Measurements from ENCODE around the gene FLYWCH2.
"Not testable (repeated sequence)": the region's sequence is repeated elsewhere in the genome, so short reads cannot be mapped to it uniquely, and the experiment has no call there.

Gene FLYWCH2

DNA sequence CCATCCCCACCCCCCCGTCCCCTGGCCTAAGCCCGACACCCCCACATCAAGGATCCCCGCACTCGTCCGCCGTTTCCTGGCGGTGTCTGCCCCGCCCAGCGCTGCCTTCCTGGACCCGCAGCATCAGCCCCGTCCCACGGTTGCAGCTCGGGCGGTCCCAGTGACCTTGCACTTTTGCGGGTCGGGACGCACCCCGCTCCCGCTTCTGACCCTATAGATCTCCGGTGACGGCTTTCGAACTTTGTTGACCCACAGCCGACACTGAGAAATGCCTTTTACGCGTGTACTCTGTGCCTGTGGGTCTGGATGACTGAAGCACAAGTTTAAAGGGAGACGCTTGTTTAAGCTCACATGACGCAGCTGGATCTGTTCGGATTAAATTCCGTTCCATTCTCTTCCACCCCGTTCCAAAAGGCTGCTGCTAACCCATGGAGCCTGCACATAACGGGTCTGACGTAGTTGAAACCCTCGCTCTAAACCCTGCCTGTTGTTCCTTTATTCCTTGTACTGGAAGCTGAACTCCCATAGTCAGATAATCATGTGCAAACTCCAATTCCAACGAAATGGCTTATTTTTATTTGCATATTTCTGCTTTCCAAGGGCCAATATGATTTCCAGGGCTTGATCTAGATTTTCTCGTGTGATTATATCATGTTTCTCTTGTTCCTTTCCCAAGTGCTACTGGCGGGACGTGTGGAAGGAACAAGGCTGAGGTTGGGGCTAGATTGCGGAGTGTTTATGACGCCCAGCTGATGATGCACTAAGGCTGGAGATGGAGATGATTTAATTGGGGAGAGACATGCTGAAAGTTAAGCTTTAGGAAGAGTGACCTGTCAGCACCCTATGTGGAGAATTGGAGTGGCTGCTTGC is 29.6 kb downstream of the FLYWCH2 start:
- DNase-seq (ENCODE audit: low read depth): no peak

- DNase-seq (ENCODE audit: low read depth): no peak
Measured at GRCh38 chr16:2913603-2914002, 30.6 kb downstream of the FLYWCH2 start.

GRCh38 chr16:2914233-2914632 is 31.2 kb downstream of the FLYWCH2 start:
- DNase-seq (ENCODE audit: low read depth): no peak

GRCh38 chr16:2915196-2915929 is 32.3 kb downstream of the FLYWCH2 start:
- DNase-seq (ENCODE audit: low read depth): no peak

GRCh38 chr16:2919511-2920255 is 36.7 kb downstream of the FLYWCH2 start:
- no peak for DNase-seq (ENCODE audit: low read depth)

DNA sequence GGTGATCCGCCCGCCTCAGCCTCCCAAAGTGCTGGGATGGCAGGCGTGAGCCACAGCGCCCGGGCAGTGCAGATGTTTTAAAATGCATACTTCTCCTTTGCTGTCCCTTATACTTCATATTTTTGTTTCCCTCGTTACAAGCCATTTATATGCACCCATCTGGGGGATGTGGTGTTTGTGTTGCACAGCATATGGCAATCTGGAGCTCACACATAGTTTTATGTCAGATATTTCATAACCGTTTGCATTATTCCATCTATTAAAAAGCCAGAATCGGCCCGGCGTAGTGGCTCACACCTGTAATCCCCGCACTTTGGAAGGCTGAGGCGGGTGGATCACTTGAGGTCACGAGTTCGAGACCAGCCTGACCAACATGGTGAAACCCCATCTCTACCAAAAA is 40.5 kb downstream of the FLYWCH2 start:
- DNase-seq (ENCODE audit: low read depth): no peak

GRCh38 chr16:2924901-2925755 is 42.1 kb downstream of the FLYWCH2 start:
- DNase-seq (ENCODE audit: low read depth): no peak

- no peak for DNase-seq (ENCODE audit: low read depth)
Measured at GRCh38 chr16:2925951-2926649, 43.1 kb downstream of the FLYWCH2 start.

- DNase-seq (ENCODE audit: low read depth): no peak
Measured at GRCh38 chr16:2926650-2926999, 43.6 kb downstream of the FLYWCH2 start.

GRCh38 chr16:2927010-2927646 is 44.1 kb downstream of the FLYWCH2 start:
- no peak for DNase-seq (ENCODE audit: low read depth)

DNA sequence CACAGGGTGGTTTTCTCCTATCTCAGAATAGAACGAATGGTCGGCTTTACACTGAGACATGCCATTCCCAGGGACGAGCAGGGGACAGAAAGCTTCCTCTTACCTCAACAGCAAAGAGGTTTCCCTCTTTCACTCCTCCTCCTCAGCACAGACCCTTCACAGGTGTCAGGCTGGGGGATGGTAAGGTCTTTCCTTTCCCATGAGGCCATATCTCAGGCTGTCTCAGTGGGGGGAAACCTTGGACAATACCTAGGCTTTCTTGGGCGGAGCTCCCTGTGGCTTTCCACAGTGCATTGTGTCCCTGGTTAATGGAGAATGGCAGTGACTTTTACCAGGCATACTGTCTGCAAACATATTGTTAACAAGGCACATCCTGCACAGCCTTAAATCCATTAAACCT is 45.1 kb downstream of the FLYWCH2 start:
- DNase-seq (ENCODE audit: low read depth): not testable (repeated sequence)

DNA sequence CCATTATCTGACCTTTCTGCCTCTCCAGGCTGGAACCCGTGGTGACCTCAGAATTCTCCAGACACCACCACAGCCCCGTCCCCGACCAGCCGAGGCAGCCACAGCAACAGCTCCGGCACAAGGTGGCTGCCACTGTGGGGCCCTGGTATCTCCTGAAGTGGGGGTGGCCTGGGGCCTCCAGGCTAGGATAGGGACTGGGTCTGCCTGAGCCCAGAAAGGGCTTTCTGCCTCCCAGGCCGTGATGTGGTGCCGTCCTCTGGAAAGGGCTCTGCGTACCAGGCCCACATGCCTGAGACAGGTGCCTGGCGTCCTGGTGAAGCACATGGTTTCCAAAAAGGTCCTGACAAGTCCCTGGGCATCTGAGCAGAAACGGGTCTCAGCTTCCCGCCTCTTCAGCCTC is 45.8 kb downstream of the FLYWCH2 start:
- no peak for DNase-seq (ENCODE audit: low read depth)

DNA sequence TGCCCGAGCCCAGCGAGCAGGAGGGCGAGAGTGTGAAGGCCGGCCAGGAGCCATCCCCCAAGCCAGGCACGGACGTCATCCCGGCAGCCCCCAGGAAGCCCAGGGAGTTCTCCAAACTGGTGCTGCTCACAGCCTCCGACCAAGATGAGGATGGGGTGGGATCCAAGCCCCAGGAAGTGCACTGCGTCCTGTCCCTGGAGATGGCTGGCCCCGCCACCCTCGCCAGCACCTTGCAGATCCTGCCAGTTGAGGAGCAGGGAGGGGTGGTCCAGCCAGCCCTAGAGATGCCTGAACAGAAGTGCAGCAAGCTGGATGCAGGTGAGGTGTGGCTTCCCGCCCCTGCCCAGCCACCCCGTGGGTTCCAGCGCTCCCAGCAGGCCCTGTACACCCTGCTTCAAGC is 46.7 kb downstream of the FLYWCH2 start:
- no peak for DNase-seq (ENCODE audit: low read depth)

DNA sequence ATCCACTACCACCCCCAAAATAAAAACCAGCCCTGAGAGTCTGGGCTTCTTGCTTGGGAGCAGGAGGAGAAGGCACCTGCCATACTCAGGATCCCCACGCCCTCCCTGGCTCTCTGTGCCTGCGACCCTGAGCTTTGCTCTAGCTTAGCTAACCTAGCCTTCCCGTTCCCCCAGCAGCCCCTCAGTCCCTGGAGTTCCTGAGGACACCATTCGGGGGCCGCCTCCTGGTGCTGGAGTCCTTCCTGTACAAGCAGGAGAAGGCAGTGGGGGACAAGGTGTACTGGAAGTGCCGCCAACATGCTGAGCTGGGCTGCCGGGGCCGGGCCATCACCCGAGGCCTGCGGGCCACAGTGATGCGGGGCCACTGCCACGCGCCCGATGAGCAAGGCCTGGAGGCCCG is 47.2 kb downstream of the FLYWCH2 start:
- DNase-seq (ENCODE audit: low read depth): no peak

GRCh38 chr16:2931231-2931914 is 48.4 kb downstream of the FLYWCH2 start:
- DNase-seq (ENCODE audit: low read depth): not testable (repeated sequence)

- no peak for DNase-seq (ENCODE audit: low read depth)
Measured at GRCh38 chr16:2933136-2933535, 50.1 kb downstream of the FLYWCH2 start.

DNA sequence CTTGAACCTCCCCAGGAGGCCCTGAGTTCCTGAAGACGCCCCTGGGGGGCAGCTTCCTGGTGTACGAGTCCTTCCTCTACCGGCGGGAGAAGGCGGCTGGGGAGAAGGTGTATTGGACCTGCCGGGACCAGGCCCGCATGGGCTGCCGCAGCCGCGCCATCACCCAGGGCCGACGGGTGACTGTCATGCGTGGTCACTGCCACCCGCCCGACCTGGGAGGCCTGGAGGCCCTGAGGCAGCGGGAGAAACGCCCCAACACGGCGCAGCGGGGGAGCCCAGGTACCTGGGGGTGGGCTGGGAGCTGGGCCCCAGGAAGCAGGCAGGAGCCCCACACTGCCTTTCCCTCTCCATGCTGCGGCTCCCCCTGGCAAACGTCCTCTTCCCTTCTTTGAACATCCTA is 50.7 kb downstream of the FLYWCH2 start:
- DNase-seq (ENCODE audit: low read depth): no peak

- DNase-seq (ENCODE audit: low read depth): no peak
Measured at GRCh38 chr16:2934450-2934849, 51.4 kb downstream of the FLYWCH2 start.

- DNase-seq (ENCODE audit: low read depth): no peak
Measured at GRCh38 chr16:2936436-2937011, 53.5 kb downstream of the FLYWCH2 start.

GRCh38 chr16:2937170-2937569 is 54.2 kb downstream of the FLYWCH2 start:
- DNase-seq (ENCODE audit: low read depth): no peak

Data from GM04504 (cell line).